Heart left ventricle (tissue), 13 donors: ENCODE data around the gene STK32C.

ENCODE experiments used
- POLR2A ChIP-seq, 2 donors: fragments of 450-650 bp; IDR thresholded peaks; one replicate each; pipeline ENCODE4 v1.6.1; 2017; ENCODE audit warnings: antibody characterized with exemption in 2 of 2, mild to moderate bottlenecking in 2 of 2, moderate library complexity in 2 of 2
- TF ChIP-seq, protein P1 (sequence below), 12 donors: fragments of 200-600 bp; sonication (generic) in 4 of 12; IDR thresholded peaks; one replicate each; pipeline versions ENCODE4 v1.5.0 to v1.8.0; 2018 to 2022; ENCODE audit warnings: antibody characterized with exemption in 12 of 12, mild to moderate bottlenecking in 5 of 12
- donor health status: ischemic (EF 13 %, LVEDD 7.1; RV severe dilation, severe dysfunction).
- donor health status: DM: no; HTN: yes; CAD: no.
- donor health status: DM: no; HTN: no; CAD: no.
- donor health status: ischemic (EF 25% LVEDD 6.9; RV normal size, moderate dysfunction).
- donor health status: ischemic (EF 25% LVEDD 5.7; RV mildly dilated, moderate dysfunction).
- donor health status: ischemic (EF 35%, LVEDD 5.7; RV mildly dilated, moderate dysfunction).
- donor health status: nonischemic (EF 11% LVEDD 7.7; RV severe dilation, severe dysfunction).
- donor health status: DM: yes; HTN: yes; CAD: no.
- donor health status: PGD.
- donor health status: ischemic (EF 29% LVEDD 5.4; RV normal size, mild dysfunction).
- donor health status: nonischemic (EF 23%, LVEDD 6.1; RV moderate dilation, normal function).

GRCh38 chr10:132185601-132186487 is 121.9 kb downstream of the STK32C start:
- TF ChIP-seq, protein P1, sequence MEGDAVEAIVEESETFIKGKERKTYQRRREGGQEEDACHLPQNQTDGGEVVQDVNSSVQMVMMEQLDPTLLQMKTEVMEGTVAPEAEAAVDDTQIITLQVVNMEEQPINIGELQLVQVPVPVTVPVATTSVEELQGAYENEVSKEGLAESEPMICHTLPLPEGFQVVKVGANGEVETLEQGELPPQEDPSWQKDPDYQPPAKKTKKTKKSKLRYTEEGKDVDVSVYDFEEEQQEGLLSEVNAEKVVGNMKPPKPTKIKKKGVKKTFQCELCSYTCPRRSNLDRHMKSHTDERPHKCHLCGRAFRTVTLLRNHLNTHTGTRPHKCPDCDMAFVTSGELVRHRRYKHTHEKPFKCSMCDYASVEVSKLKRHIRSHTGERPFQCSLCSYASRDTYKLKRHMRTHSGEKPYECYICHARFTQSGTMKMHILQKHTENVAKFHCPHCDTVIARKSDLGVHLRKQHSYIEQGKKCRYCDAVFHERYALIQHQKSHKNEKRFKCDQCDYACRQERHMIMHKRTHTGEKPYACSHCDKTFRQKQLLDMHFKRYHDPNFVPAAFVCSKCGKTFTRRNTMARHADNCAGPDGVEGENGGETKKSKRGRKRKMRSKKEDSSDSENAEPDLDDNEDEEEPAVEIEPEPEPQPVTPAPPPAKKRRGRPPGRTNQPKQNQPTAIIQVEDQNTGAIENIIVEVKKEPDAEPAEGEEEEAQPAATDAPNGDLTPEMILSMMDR (IDR thresholded peaks at IDR 0.05): no peak
- no peak for TF ChIP-seq POLR2A (IDR thresholded peaks at IDR 0.05)
